OCI-LY1 (cell line): Measurements from ENCODE around the gene BPIFB2.

Source experiments
- H2AFZ ChIP-seq: fragments of 200-600 bp; sonication (generic), shearing (Covaris generic); 2 replicates; pipeline ENCODE4 v1.6.0; 2014; ENCODE audit warnings: antibody characterized with exemption, mild to moderate bottlenecking, low read length
- H3F3A ChIP-seq: fragments of 200-600 bp; sonication (generic), shearing (Covaris generic); 2 replicates; pipeline ENCODE4 v1.6.0; 2014; ENCODE audit warnings: mild to moderate bottlenecking, antibody characterized with exemption, low read length, moderate library complexity; ENCODE audit not compliant: insufficient read depth
- H3K27ac ChIP-seq: fragments of 200-600 bp; sonication (generic); 2 replicates; pipeline ENCODE4 v1.5.1; 2014; ENCODE audit warnings: low read length, mixed run types, mild to moderate bottlenecking, low read depth; ENCODE audit not compliant: poor library complexity, severe bottlenecking
- H3K27me3 ChIP-seq: fragments of 200-600 bp; sonication (generic); 2 replicates; pipeline ENCODE4 v1.6.0; 2014; ENCODE audit warnings: antibody characterized with exemption, mild to moderate bottlenecking, low read length, moderate library complexity; ENCODE audit not compliant: insufficient read depth
- H3K36me3 ChIP-seq: fragments of 200-600 bp; sonication (generic); 2 replicates; pipeline ENCODE4 v1.6.1; 2014; ENCODE audit warnings: mild to moderate bottlenecking, antibody characterized with exemption, low read length, moderate library complexity, mixed read lengths; ENCODE audit not compliant: insufficient read depth
- H3K4me1 ChIP-seq: fragments of 200-600 bp; sonication (generic); 2 replicates; pipeline ENCODE4 v1.5.1; 2014; ENCODE audit warnings: mild to moderate bottlenecking, low read length, moderate library complexity; ENCODE audit not compliant: insufficient read depth, severe bottlenecking
- H3K4me2 ChIP-seq: fragments of 200-600 bp; sonication (generic), shearing (Covaris generic); 2 replicates; pipeline ENCODE4 v1.6.1; 2014; ENCODE audit warnings: low read length
- H3K4me3 ChIP-seq: fragments of 200-600 bp; sonication (generic); 2 replicates; pipeline ENCODE4 v1.5.1; 2014; ENCODE audit warnings: low read length, low read depth, mild to moderate bottlenecking, mixed read lengths; ENCODE audit not compliant: poor library complexity, severe bottlenecking
- H3K79me2 ChIP-seq: fragments of 200-600 bp; shearing (Covaris generic); 2 replicates; pipeline ENCODE4 v1.6.1; 2016; ENCODE audit warnings: mixed run types, low read length, mixed read lengths; ENCODE audit not compliant: insufficient read depth
- H3K9ac ChIP-seq: fragments of 200-600 bp; sonication (generic), shearing (Covaris generic); 2 replicates; pipeline ENCODE4 v1.6.1; 2014; ENCODE audit warnings: mild to moderate bottlenecking, low read length, mixed read lengths
- H3K9me2 ChIP-seq: fragments of 200-600 bp; sonication (generic), shearing (Covaris generic); 2 replicates; pipeline ENCODE4 v1.6.1; 2014; ENCODE audit warnings: low read depth, mild to moderate bottlenecking, low read length, mixed read lengths
- H3K9me3 ChIP-seq: fragments of 200-600 bp; shearing (Covaris generic); 2 replicates; pipeline ENCODE4 v1.6.1; 2014; ENCODE audit warnings: low read length, mixed read lengths
- H4K20me1 ChIP-seq: fragments of 200-600 bp; sonication (generic), shearing (Covaris generic); 2 replicates; pipeline ENCODE4 v1.6.0; 2016; ENCODE audit warnings: mild to moderate bottlenecking, low read length; ENCODE audit not compliant: insufficient read depth
- EZH2 ChIP-seq: fragments of 200-600 bp; sonication (generic), shearing (Covaris generic); IDR thresholded peaks from 2 replicates; pipeline ENCODE4 v1.8.0; 2017; ENCODE audit warnings: borderline replicate concordance, mixed run types, mild to moderate bottlenecking, antibody characterized with exemption, low read length, moderate library complexity, mixed read lengths
- TF ChIP-seq, protein P1 (sequence below): fragments of 200-600 bp; sonication (generic), shearing (Covaris generic); IDR thresholded peaks from 2 replicates; pipeline ENCODE4 v1.5.1; 2017; ENCODE audit warnings: mild to moderate bottlenecking, antibody characterized with exemption, low read length, moderate library complexity, mixed read lengths

Gene BPIFB2

DNA sequence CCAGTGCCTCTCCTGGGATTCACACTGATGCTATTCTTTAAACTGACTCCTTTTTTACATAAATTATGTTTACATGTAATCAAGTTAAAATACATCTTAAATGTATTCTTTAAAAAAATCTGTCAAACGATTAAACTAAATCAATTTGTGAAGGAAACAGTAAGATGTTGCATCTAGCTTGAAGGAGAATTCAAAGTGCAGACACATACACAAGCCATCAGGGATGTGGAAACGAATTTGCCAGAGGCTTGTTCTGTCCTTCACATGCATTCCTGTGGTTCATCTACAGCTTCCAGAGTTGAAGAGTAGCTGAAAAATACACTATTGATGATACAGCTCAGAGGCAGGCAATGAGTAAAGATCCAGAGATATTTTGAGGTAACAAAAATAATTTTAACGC, 38.9 kb downstream of the BPIFB2 start:
- no peaks in the 10 kb centered on the region for H3K9me2 ChIP-seq
- H2AFZ ChIP-seq: no peak overlapping the region
- no peak overlapping the region for H3K4me3 ChIP-seq
- no peaks in the 10 kb centered on the region for H3K79me2 ChIP-seq
- no peaks in the 10 kb centered on the region for H3K36me3 ChIP-seq
- H3K9me3 ChIP-seq: no peaks in the 10 kb centered on the region
- H3K4me2 ChIP-seq: no peak overlapping the region
- TF ChIP-seq, protein P1, sequence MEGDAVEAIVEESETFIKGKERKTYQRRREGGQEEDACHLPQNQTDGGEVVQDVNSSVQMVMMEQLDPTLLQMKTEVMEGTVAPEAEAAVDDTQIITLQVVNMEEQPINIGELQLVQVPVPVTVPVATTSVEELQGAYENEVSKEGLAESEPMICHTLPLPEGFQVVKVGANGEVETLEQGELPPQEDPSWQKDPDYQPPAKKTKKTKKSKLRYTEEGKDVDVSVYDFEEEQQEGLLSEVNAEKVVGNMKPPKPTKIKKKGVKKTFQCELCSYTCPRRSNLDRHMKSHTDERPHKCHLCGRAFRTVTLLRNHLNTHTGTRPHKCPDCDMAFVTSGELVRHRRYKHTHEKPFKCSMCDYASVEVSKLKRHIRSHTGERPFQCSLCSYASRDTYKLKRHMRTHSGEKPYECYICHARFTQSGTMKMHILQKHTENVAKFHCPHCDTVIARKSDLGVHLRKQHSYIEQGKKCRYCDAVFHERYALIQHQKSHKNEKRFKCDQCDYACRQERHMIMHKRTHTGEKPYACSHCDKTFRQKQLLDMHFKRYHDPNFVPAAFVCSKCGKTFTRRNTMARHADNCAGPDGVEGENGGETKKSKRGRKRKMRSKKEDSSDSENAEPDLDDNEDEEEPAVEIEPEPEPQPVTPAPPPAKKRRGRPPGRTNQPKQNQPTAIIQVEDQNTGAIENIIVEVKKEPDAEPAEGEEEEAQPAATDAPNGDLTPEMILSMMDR: no peak
- TF ChIP-seq EZH2: no peak
- H3F3A ChIP-seq: no peaks in the 10 kb centered on the region
- no peak overlapping the region for H3K27ac ChIP-seq
- H3K27me3 ChIP-seq: peaks cover 4% of the 10 kb centered on the region; the same call in 1 of the 2 replicates
- no peaks in the 10 kb centered on the region for H3K4me1 ChIP-seq
- H4K20me1 ChIP-seq: no peaks in the 10 kb centered on the region
- H3K9ac ChIP-seq: no peak overlapping the region

DNA sequence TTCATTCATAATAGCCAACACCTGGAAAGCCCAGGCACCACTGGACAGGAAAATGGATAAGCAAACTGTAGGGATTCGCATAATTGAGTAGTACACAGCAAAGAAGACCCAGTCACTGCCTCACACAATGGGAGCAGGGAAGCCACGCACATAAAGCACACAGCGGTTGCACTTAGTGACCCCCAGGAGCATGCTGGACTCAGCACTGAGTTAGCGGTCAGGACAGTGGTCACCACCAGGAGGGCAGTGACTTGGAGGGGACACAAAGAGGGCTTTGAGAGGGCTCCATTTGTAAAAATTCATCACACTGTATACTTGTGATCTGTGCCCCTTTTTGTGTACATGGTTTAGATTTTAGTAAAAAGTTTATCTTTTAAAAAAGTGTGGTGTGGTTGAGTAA, 43.8 kb downstream of the BPIFB2 start:
- H3K27me3 ChIP-seq: peaks cover 4% of the 10 kb centered on the region; the same call in 1 of the 2 replicates
- H4K20me1 ChIP-seq: no peaks in the 10 kb centered on the region
- H3F3A ChIP-seq: no peaks in the 10 kb centered on the region
- no peaks in the 10 kb centered on the region for H3K9me2 ChIP-seq
- H3K9ac ChIP-seq: no peak overlapping the region
- TF ChIP-seq, protein P1: no peak
- TF ChIP-seq EZH2: no peak
- no peaks in the 10 kb centered on the region for H3K9me3 ChIP-seq
- no peaks in the 10 kb centered on the region for H3K79me2 ChIP-seq
- no peak overlapping the region for H2AFZ ChIP-seq
- H3K4me2 ChIP-seq: no peak overlapping the region
- H3K27ac ChIP-seq: no peak overlapping the region
- no peaks in the 10 kb centered on the region for H3K4me1 ChIP-seq
- H3K36me3 ChIP-seq: no peaks in the 10 kb centered on the region
- no peak overlapping the region for H3K4me3 ChIP-seq

DNA sequence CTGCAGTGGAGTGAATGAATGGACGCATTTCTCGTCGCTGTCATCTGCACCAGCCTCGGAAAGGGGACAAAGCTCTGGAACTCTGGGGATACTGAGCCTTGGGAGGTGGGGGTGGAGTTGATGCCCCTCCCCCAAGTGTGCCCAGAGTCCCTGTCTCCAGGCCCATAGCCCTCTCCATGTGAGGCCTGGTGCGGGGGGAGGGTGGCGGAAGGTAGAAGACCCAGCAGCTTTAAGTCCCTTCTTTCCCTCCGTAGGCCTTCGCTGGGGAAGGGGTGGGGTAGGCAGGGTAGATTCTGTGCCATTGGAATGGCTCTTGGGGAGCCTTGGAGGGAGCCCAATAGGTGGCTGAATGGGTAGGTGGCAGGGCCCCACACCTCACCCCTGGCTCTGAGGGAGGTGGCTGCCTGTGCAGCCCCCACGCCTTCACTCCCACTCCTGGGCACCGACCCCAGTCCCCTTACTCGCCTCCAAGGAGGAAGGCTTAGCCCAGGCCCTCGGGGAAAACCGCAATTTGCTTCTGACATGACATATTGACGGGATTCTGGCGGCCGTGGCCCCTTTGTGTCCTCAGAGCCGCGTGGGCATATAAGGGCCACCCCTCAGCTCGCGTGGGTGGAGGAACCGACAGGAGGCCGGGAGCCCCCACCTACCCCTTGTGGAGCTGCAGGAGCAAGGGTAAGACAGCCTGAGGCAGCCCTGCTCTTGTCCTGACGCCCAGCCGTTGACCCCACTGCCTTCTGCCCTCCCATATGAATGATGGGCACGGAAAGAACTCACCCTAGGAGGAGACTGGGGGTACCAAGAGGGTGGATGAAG, 46.0 kb downstream of the BPIFB2 start, which contains the start of gene BPIFB3:
Gene BPIFB3 (plus strand): TSS at position 613 of the 816 bp plus-strand sequence. CDS start 1,533 bp downstream, outside the sequence.
- Histone ChIP-seq H3K36me3 (no peaks in the 10 kb centered on the region), H4K20me1 (no peaks in the 10 kb centered on the region), H3K9me2 (no peaks in the 10 kb centered on the region), H2AFZ (no peak within 1 kb of the TSS), H3K79me2 (no peaks in the 10 kb centered on the region), H3F3A (no peaks in the 10 kb centered on the region), H3K9ac (no peak within 1 kb of the TSS), H3K27ac (no peak within 1 kb of the TSS), H3K9me3 (no peaks in the 10 kb centered on the region), H3K4me3 (no peak within 1 kb of the TSS), H3K4me2 (no peak within 1 kb of the TSS), H3K27me3 (no peaks in the 10 kb centered on the region), H3K4me1 (no peaks in the 10 kb centered on the region)
- TF ChIP-seq, protein P1: no peak
- no peak for TF ChIP-seq EZH2
